ENCODE measurements around the gene C10orf105. TPM values are rescaled to one million over a fixed set of nuclear protein-coding genes. Genes with fewer than 3 reads are reported as not detected.

The C10orf105 gene
- polyA plus RNA-seq, 1 donor (not counting 4 experiments of a cell fraction or from before 2014, with no cell fraction given), result not detected

GRCh38 chr10:71756311-71757191 is 37.0 kb upstream of the C10orf105 start:
- H3K4me3 ChIP-seq (ENCODE audit: control insufficient read depth in 2 of 3, extremely low read depth in 1 of 3, insufficient read depth in 2 of 3, low read depth in 1 of 3, low read length in 3 of 3), result no peak overlapping the region
- no peaks in the 10 kb centered on the region for H4K20me1 ChIP-seq (ENCODE audit: control insufficient read depth, extremely low read depth, insufficient read depth, low read length)
- peaks cover 2 to 3% of the 10 kb centered on the region in 2 experiments for H3K36me3 ChIP-seq (ENCODE audit: control insufficient read depth in 2 of 2, extremely low read depth in 1 of 2, insufficient read depth in 2 of 2, low read length in 2 of 2)
- no peak for FAIRE-seq
- H3K9me1 ChIP-seq (ENCODE audit: control insufficient read depth, extremely low read depth, insufficient read depth, low read length), result no peaks in the 10 kb centered on the region
- no peak for TF ChIP-seq CTCF (optimal IDR thresholded peaks at IDR 0.05 in 1 of 3, IDR thresholded peaks at IDR 0.05 in 1 of 3, conservative IDR thresholded peaks at IDR 0.05 in 1 of 3; ENCODE audit: extremely low read depth in 1 of 3, insufficient read depth in 2 of 3, low read length in 3 of 3)
- no peak for TF ChIP-seq EZH2 (IDR thresholded peaks at IDR 0.05; ENCODE audit: low read length)
- dilution Hi-C loops (cut with MboI; ENCODE audit: extremely low pct_ligation_motif_present, low sequenced_read_pairs), result no loop called here
- H3K27me3 ChIP-seq (ENCODE audit: control insufficient read depth, extremely low read depth, insufficient read depth, low read length), result no peaks in the 10 kb centered on the region
- no peak overlapping the region for H2AFZ ChIP-seq (ENCODE audit: control insufficient read depth, low read length)
- peaks cover 29% of the 10 kb centered on the region for H3K4me1 ChIP-seq (ENCODE audit: control insufficient read depth, extremely low read depth, insufficient read depth, low read length)
- no peaks in the 10 kb centered on the region for H3K9me3 ChIP-seq (ENCODE audit: control insufficient read depth, low read depth, low read length)
- no peak for DNase-seq (ENCODE audit: low read depth, low spot score)
- H3K9ac ChIP-seq (ENCODE audit: control insufficient read depth, extremely low read depth, insufficient read depth, low read length), result no peak overlapping the region
- H3K27ac ChIP-seq (ENCODE audit: control insufficient read depth, insufficient read depth, low read length), result no peak overlapping the region
- no peak overlapping the region for H3K4me2 ChIP-seq (ENCODE audit: control insufficient read depth, extremely low read depth, insufficient read depth, low read depth, low read length)
- H3K79me2 ChIP-seq (ENCODE audit: control insufficient read depth, insufficient read depth, low read length), result no peaks in the 10 kb centered on the region

- H3K4me3 ChIP-seq (ENCODE audit: control insufficient read depth in 2 of 3, extremely low read depth in 1 of 3, insufficient read depth in 2 of 3, low read depth in 1 of 3, low read length in 3 of 3), result no peak overlapping the region
- H3K27me3 ChIP-seq (ENCODE audit: control insufficient read depth, extremely low read depth, insufficient read depth, low read length), result no peaks in the 10 kb centered on the region
- no peak overlapping the region for H3K27ac ChIP-seq (ENCODE audit: control insufficient read depth, insufficient read depth, low read length)
- dilution Hi-C loops (cut with MboI; ENCODE audit: extremely low pct_ligation_motif_present, low sequenced_read_pairs), result no loop called here
- H3K79me2 ChIP-seq (ENCODE audit: control insufficient read depth, insufficient read depth, low read length), result no peaks in the 10 kb centered on the region
- no peaks in the 10 kb centered on the region for H3K9me1 ChIP-seq (ENCODE audit: control insufficient read depth, extremely low read depth, insufficient read depth, low read length)
- H3K4me1 ChIP-seq (ENCODE audit: control insufficient read depth, extremely low read depth, insufficient read depth, low read length), result peaks cover 17% of the 10 kb centered on the region
- H3K9me3 ChIP-seq (ENCODE audit: control insufficient read depth, low read depth, low read length), result no peaks in the 10 kb centered on the region
- H4K20me1 ChIP-seq (ENCODE audit: control insufficient read depth, extremely low read depth, insufficient read depth, low read length), result no peaks in the 10 kb centered on the region
- FAIRE-seq, result no peak
- H3K9ac ChIP-seq (ENCODE audit: control insufficient read depth, extremely low read depth, insufficient read depth, low read length), result no peak overlapping the region
- no peak for DNase-seq (ENCODE audit: low read depth, low spot score)
- H3K4me2 ChIP-seq (ENCODE audit: control insufficient read depth, extremely low read depth, insufficient read depth, low read depth, low read length), result no peak overlapping the region
- TF ChIP-seq CTCF (optimal IDR thresholded peaks at IDR 0.05 in 1 of 3, IDR thresholded peaks at IDR 0.05 in 1 of 3, conservative IDR thresholded peaks at IDR 0.05 in 1 of 3; ENCODE audit: extremely low read depth in 1 of 3, insufficient read depth in 2 of 3, low read length in 3 of 3), result no peak
- no peak for TF ChIP-seq EZH2 (IDR thresholded peaks at IDR 0.05; ENCODE audit: low read length)
- no peak overlapping the region for H2AFZ ChIP-seq (ENCODE audit: control insufficient read depth, low read length)
- peaks cover 0 to under 1% of the 10 kb centered on the region in 2 experiments for H3K36me3 ChIP-seq (ENCODE audit: control insufficient read depth in 2 of 2, extremely low read depth in 1 of 2, insufficient read depth in 2 of 2, low read length in 2 of 2)
These were observed 35.8 kb upstream of the C10orf105 start for GRCh38 chr10:71755179-71755879.

All from keratinocyte (primary cell).